H9 (cell line): Measurements from ENCODE around the gene GRIN2A. TPM values are rescaled to one million over a fixed set of nuclear protein-coding genes. Genes with fewer than 3 reads are reported as not detected.

ENCODE experiments used
- DNase-seq: peaks from one replicate; pipeline ENCODE4 v3.0.0-alpha.2; 2017
- H2AFZ ChIP-seq: one replicate; pipeline ENCODE4 v1.6.1; 2013; ENCODE audit warnings: mild to moderate bottlenecking, low read length, control low read depth, moderate library complexity
- H2AK5ac ChIP-seq: 2 replicates; pipeline ENCODE4 v1.6.1; 2013; ENCODE audit warnings: low read length, control low read depth, mixed read lengths; ENCODE audit not compliant: insufficient read length
- H2BK120ac ChIP-seq: one replicate; pipeline ENCODE4 v1.6.1; 2013; ENCODE audit warnings: low read depth, mild to moderate bottlenecking, low read length, control low read depth, inconsistent platforms; ENCODE audit not compliant: poor library complexity, severe bottlenecking
- H2BK12ac ChIP-seq: 2 replicates; pipeline ENCODE4 v1.6.1; 2013; ENCODE audit warnings: low read length, control low read depth, mixed read lengths, low read depth; ENCODE audit not compliant: insufficient read length
- H2BK15ac ChIP-seq: 2 replicates; pipeline ENCODE4 v1.6.1; 2013; ENCODE audit warnings: low read depth, low read length, control low read depth
- H2BK20ac ChIP-seq: one replicate; pipeline ENCODE4 v1.6.1; 2013; ENCODE audit warnings: low read depth, mild to moderate bottlenecking, low read length, control low read depth, inconsistent platforms; ENCODE audit not compliant: poor library complexity, severe bottlenecking
- H2BK5ac ChIP-seq: 2 replicates; pipeline ENCODE4 v1.6.1; 2013; ENCODE audit warnings: low read length, control low read depth, mixed read lengths; ENCODE audit not compliant: insufficient read length
- H3K14ac ChIP-seq: 2 replicates; pipeline ENCODE4 v1.6.1; 2013; ENCODE audit warnings: low read length, control low read depth; ENCODE audit not compliant: insufficient read depth
- H3K18ac ChIP-seq: 2 replicates; pipeline ENCODE4 v1.6.1; 2013; ENCODE audit warnings: low read depth, mild to moderate bottlenecking, mixed read lengths, low read length, control low read depth; ENCODE audit not compliant: insufficient read length
- H3K23ac ChIP-seq: 2 replicates; pipeline ENCODE4 v1.6.1; 2013; ENCODE audit warnings: low read length, control low read depth, mixed read lengths, low read depth; ENCODE audit not compliant: insufficient read length
- H3K23me2 ChIP-seq: 2 replicates; pipeline ENCODE4 v1.6.1; 2013; ENCODE audit warnings: low read depth, mild to moderate bottlenecking, mixed read lengths, low read length, control low read depth; ENCODE audit not compliant: insufficient read length, poor library complexity, severe bottlenecking
- H3K27ac ChIP-seq: 2 replicates; pipeline ENCODE4 v1.5.1; 2013; ENCODE audit warnings: low read length, control low read depth, mixed read lengths, low read depth; ENCODE audit not compliant: insufficient read length
- H3K27me3 ChIP-seq: 2 replicates; pipeline ENCODE4 v1.6.1; 2013; ENCODE audit warnings: low read length, control low read depth, inconsistent platforms; ENCODE audit not compliant: insufficient read depth
- H3K4ac ChIP-seq: 2 replicates; pipeline ENCODE4 v1.6.1; 2013; ENCODE audit warnings: low read depth, mild to moderate bottlenecking, control low read depth, inconsistent platforms, low read length, moderate library complexity
- H3K4me1 ChIP-seq: 2 replicates; pipeline ENCODE4 v1.6.1; 2013; ENCODE audit warnings: low read length, control low read depth, inconsistent platforms; ENCODE audit not compliant: insufficient read depth
- H3K4me2 ChIP-seq: 2 replicates; pipeline ENCODE4 v1.6.1; 2013; ENCODE audit warnings: low read length, control low read depth, mixed read lengths; ENCODE audit not compliant: insufficient read length, insufficient read depth
- H3K56ac ChIP-seq: 2 replicates; pipeline ENCODE4 v1.6.1; 2013; ENCODE audit warnings: low read depth, mild to moderate bottlenecking, mixed read lengths, low read length, control low read depth; ENCODE audit not compliant: insufficient read length
- H3K79me1 ChIP-seq: 2 replicates; pipeline ENCODE4 v1.6.1; 2013; ENCODE audit warnings: low read depth, mild to moderate bottlenecking, moderate library complexity, low read length, control low read depth, inconsistent platforms; ENCODE audit not compliant: insufficient read depth, poor library complexity, severe bottlenecking
- H3K79me2 ChIP-seq: 2 replicates; pipeline ENCODE4 v1.6.1; 2013; ENCODE audit warnings: low read length, control low read depth, inconsistent platforms; ENCODE audit not compliant: insufficient read depth
- H3K9ac ChIP-seq: 2 replicates; pipeline ENCODE4 v1.6.1; 2013; ENCODE audit warnings: low read length, control low read depth, mixed read lengths; ENCODE audit not compliant: insufficient read length; ENCODE audit errors: extremely low read depth
- H3K9me3 ChIP-seq: one replicate; pipeline ENCODE4 v1.6.1; 2013; ENCODE audit warnings: low read depth, low read length, inconsistent platforms; ENCODE audit not compliant: control insufficient read depth
- H3T11ph ChIP-seq: one replicate; pipeline ENCODE4 v1.6.1; 2013; ENCODE audit warnings: mild to moderate bottlenecking, low read length, control low read depth, inconsistent platforms
- H4K20me1 ChIP-seq: one replicate; pipeline ENCODE4 v1.6.1; 2013; ENCODE audit not compliant: control insufficient read depth, insufficient read length, insufficient read depth
- H4K5ac ChIP-seq: 2 replicates; pipeline ENCODE4 v1.6.1; 2013; ENCODE audit warnings: low read depth, mild to moderate bottlenecking, mixed read lengths, low read length, control low read depth; ENCODE audit not compliant: insufficient read length
- H4K8ac ChIP-seq: replicated peaks from 2 replicates; pipeline ENCODE4 v1.6.1; 2013; ENCODE audit warnings: low read length, control low read depth, mixed read lengths, low read depth; ENCODE audit not compliant: insufficient read length
- H4K91ac ChIP-seq: 2 replicates; pipeline ENCODE4 v1.6.1; 2013; ENCODE audit warnings: low read depth, mild to moderate bottlenecking, moderate library complexity, mixed read lengths, low read length, control low read depth; ENCODE audit not compliant: insufficient read length
- H3K27ac Mint-ChIP-seq, 3 experiments: 2 replicates in 2 of 3; 3 replicates in 1 of 3; pipeline ENCODE4 v1.8.0; 2020 to 2021; ENCODE audit warnings: mixed read lengths in 3 of 3, mild to moderate bottlenecking in 1 of 3, moderate library complexity in 1 of 3
- H3K27me3 Mint-ChIP-seq: 2 replicates; pipeline ENCODE4 v1.8.0; 2021; ENCODE audit warnings: low read depth, mild to moderate bottlenecking, moderate library complexity, mixed read lengths
- H3K36me3 Mint-ChIP-seq, 3 experiments: 2 replicates in 2 of 3; 3 replicates in 1 of 3; pipeline ENCODE4 v1.8.0; 2020 to 2021; ENCODE audit warnings: low read depth in 3 of 3, mixed read lengths in 3 of 3; ENCODE audit not compliant: insufficient read depth in 1 of 3
- H3K4me1 Mint-ChIP-seq, 2 experiments: 2 replicates each; pipeline ENCODE4 v1.8.0; 2020; ENCODE audit warnings: mixed read lengths in 2 of 2
- H3K4me3 Mint-ChIP-seq, 2 experiments: 2 replicates in 1 of 2; 3 replicates in 1 of 2; pipeline ENCODE4 v1.8.0; 2020 to 2021; ENCODE audit warnings: mild to moderate bottlenecking in 2 of 2, mixed read lengths in 2 of 2, moderate library complexity in 1 of 2
- H3K9me3 Mint-ChIP-seq, 2 experiments: 2 replicates in 1 of 2; 3 replicates in 1 of 2; pipeline ENCODE4 v1.8.0; 2020; ENCODE audit warnings: mild to moderate bottlenecking in 2 of 2, mixed read lengths in 2 of 2, moderate library complexity in 1 of 2
- CTCF ChIP-seq: fragments of 200-600 bp; sonication (generic); conservative IDR thresholded peaks from 3 replicates; pipeline ENCODE4 v1.8.0; 2021; ENCODE audit warnings: antibody characterized with exemption, mild to moderate bottlenecking
- WGBS: extraction: QIAGEN DNeasy Blood & Tissue Kit; methylation state at CpG from one replicate; pipeline ENCODE4 v1.1.7; 2013; ENCODE audit warnings: missing lambda C conversion rate, low lambda C conversion rate, mixed read lengths; ENCODE audit not compliant: insufficient read length; ENCODE audit errors: extremely low coverage; 5-methylcytosine and 5-hydroxymethylcytosine counted together
- total RNA-seq: library from RNA; stranded (reverse); gene quantifications from 2 replicates; pipeline ENCODE4 v1.2.1, GENCODE V29; 2021

GRIN2A gene
- total RNA-seq, 1 experiment from 2014 or later: 1.5 TPM

- no peak overlapping the region for H2AFZ ChIP-seq
- no peak overlapping the region for H3K9ac ChIP-seq
- H3K56ac ChIP-seq: no peak overlapping the region
- no peaks in the 10 kb centered on the region for H3K36me3 Mint-ChIP-seq
- no peak overlapping the region for H2AK5ac ChIP-seq
- no peaks in the 10 kb centered on the region for H3K23me2 ChIP-seq
- H3K4ac ChIP-seq: no peak overlapping the region
- H3K9me3 Mint-ChIP-seq: no peaks in the 10 kb centered on the region
- no peaks in the 10 kb centered on the region for H3K4me1 ChIP-seq
- no peak overlapping the region for H3K23ac ChIP-seq
- DNase-seq: no peak
- no peaks in the 10 kb centered on the region for H3K79me1 ChIP-seq
- no peak overlapping the region for H3K4me2 ChIP-seq
- H4K8ac ChIP-seq: no peak overlapping the region
- H3K27me3 Mint-ChIP-seq: 0 out of 2 replicates have a peak, but pooled peaks cover 2% of the 10 kb centered on the region
- no peak overlapping the region for H3K18ac ChIP-seq
- H3K4me1 Mint-ChIP-seq: peaks cover 0 to under 1% of the 10 kb centered on the region in 2 experiments; a peak in 2 of 4 replicates
- H3K4me3 Mint-ChIP-seq: no peak overlapping the region
- no peak overlapping the region for H2BK5ac ChIP-seq
- H4K20me1 ChIP-seq: no peaks in the 10 kb centered on the region
- no peaks in the 10 kb centered on the region for H3K27me3 ChIP-seq
- H3T11ph ChIP-seq: no peak overlapping the region
- H2BK15ac ChIP-seq: no peak overlapping the region
- no peak overlapping the region for H2BK20ac ChIP-seq
- H3K79me2 ChIP-seq: no peaks in the 10 kb centered on the region
- TF ChIP-seq CTCF: no peak
- H2BK12ac ChIP-seq: no peak overlapping the region
- no peak overlapping the region for H3K27ac Mint-ChIP-seq
- H4K91ac ChIP-seq: no peak overlapping the region
- no CpG with 5 or more reads among the region's 4 CpGs for WGBS
- H3K9me3 ChIP-seq: no peaks in the 10 kb centered on the region
- H4K5ac ChIP-seq: no peak overlapping the region
- H2BK120ac ChIP-seq: no peak overlapping the region
- no peak overlapping the region for H3K14ac ChIP-seq
- H3K27ac ChIP-seq: no peak overlapping the region
Measured at GRCh38 chr16:10114409-10114808, 67.8 kb downstream of the GRIN2A start.
